ENCODE data around the gene HDAC9.

DNA sequence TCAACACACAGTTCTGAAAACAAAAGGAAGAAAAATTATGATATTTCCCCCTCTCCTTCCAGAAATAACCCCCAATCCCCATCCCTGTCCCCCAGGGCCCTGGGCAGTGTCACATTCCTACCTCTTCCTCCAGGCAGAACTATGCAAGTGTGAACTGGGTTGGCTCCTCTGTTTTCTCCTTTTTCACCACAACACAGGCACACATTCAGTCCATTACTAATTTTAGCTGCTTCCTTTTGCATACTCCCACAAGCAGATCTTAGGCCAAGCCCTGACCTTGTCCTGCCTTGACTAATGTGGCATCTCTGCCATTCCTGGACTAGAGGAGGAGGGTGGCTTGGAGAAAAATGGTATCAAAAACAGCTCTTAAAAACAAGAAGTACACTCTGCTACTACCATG is 208.1 kb downstream of the HDAC9 start:
- TF ChIP-seq CTCF (IDR thresholded peaks at IDR 0.05) (no peak), POLR2AphosphoS5 (IDR thresholded peaks at IDR 0.05) (no peak)
